Hepatocyte (in vitro differentiated cells): ENCODE data around the gene DCST1.
A peak's percentile ranks its signal among the peaks of the same experiment; 100 is the strongest.

Experiments
- EZH2 ChIP-seq: fragments of 200-600 bp; sonication (generic); IDR thresholded peaks from 2 replicates; pipeline ENCODE4 v1.6.1; 2016; ENCODE audit warnings: antibody characterized with exemption, mild to moderate bottlenecking, borderline replicate concordance
- EZH2phosphoT487 ChIP-seq: fragments of 200-600 bp; sonication (generic); IDR thresholded peaks from one replicate; pipeline ENCODE4 v1.6.1; 2018; ENCODE audit warnings: antibody characterized with exemption, mild to moderate bottlenecking, low read depth, moderate library complexity; ENCODE audit not compliant: unreplicated experiment, severe bottlenecking
- TF ChIP-seq, protein P1 (sequence below): fragments of 200-600 bp; sonication (generic); IDR thresholded peaks from 2 replicates; pipeline ENCODE4 v1.5.1; 2016; ENCODE audit warnings: antibody characterized with exemption, mild to moderate bottlenecking; ENCODE audit not compliant: poor library complexity

DNA sequence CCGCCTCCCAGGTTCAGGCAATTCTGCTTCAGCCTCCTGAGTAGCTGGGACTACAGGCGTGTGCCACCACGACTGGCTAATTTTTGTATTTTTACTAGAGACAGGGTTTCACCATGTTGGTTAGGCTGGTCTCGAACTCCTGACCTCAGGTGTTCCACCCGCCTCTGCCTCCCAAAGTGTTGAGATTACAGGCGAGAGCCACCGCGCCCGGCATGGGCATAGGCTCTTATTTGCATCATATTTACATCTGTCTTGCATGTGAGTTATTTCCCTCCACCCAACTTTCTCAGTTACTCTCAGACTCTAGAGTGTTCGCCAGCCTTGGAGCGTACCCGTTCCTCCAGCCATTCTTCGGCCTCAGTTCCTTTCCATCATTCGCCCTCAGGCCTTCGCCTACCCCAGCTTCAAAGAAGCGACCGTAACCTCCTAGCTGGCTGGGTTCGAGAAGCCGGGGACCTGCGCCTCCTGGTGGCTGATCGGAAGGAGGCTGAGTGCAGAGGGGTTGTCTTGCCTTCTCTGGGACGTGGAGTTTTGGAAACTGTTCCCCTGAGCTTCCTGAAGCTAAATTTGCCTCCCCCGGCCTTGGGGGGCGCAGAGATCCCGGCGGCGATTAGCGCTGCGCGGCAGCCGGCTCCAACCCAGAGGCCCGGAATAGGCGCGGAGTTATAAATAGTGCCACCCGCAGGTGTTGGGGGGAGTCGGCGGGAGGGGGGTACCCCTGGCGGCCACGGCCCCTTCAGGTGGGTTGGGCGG lies 34.6 kb upstream of the DCST1 start:
- TF ChIP-seq EZH2phosphoT487 (no peak), EZH2 (no peak)
- TF ChIP-seq, protein P1, sequence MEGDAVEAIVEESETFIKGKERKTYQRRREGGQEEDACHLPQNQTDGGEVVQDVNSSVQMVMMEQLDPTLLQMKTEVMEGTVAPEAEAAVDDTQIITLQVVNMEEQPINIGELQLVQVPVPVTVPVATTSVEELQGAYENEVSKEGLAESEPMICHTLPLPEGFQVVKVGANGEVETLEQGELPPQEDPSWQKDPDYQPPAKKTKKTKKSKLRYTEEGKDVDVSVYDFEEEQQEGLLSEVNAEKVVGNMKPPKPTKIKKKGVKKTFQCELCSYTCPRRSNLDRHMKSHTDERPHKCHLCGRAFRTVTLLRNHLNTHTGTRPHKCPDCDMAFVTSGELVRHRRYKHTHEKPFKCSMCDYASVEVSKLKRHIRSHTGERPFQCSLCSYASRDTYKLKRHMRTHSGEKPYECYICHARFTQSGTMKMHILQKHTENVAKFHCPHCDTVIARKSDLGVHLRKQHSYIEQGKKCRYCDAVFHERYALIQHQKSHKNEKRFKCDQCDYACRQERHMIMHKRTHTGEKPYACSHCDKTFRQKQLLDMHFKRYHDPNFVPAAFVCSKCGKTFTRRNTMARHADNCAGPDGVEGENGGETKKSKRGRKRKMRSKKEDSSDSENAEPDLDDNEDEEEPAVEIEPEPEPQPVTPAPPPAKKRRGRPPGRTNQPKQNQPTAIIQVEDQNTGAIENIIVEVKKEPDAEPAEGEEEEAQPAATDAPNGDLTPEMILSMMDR = peak; percentile 95
